ENCODE results near the gene CC2D2A. TPM values are rescaled to one million over a fixed set of nuclear protein-coding genes. Genes with fewer than 3 reads are reported as not detected.

The CC2D2A gene
- total RNA-seq, 3 donors from 2014 or later = 6.3 to 39.1 (median 7.6) TPM

GRCh38 chr4:15502384-15502783 is 32.7 kb downstream of the CC2D2A start:
- no peak overlapping the region for H3K4me3 ChIP-seq
- DNase-seq (no peak), ATAC-seq (no peak)
- intact Hi-C loops (cut with DNase I, micrococcal nuclease) = no loop called here
- H3K9me3 ChIP-seq = no peaks in the 10 kb centered on the region
- no peaks in the 10 kb centered on the region for H3K4me1 ChIP-seq (ENCODE audit: low read depth)
- TF ChIP-seq CTCF (IDR thresholded peaks at IDR 0.05) = no peak
- no peaks in the 10 kb centered on the region for H3K36me3 ChIP-seq (ENCODE audit: low read depth)

GRCh38 chr4:15504041-15504440 is 34.4 kb downstream of the CC2D2A start:
- H3K36me3 ChIP-seq (ENCODE audit: low read depth) = no peaks in the 10 kb centered on the region
- no peak for ATAC-seq
- intact Hi-C loops (cut with DNase I, micrococcal nuclease) = no loop called here
- no peak for TF ChIP-seq CTCF (IDR thresholded peaks at IDR 0.05)
- DNase-seq = no peak
- no peaks in the 10 kb centered on the region for H3K4me1 ChIP-seq (ENCODE audit: low read depth)
- H3K4me3 ChIP-seq = no peak overlapping the region
- H3K9me3 ChIP-seq = no peaks in the 10 kb centered on the region

GRCh38 chr4:15506464-15506863 is 36.8 kb downstream of the CC2D2A start:
- Histone ChIP-seq H3K36me3 (ENCODE audit: low read depth) (no peaks in the 10 kb centered on the region), H3K9me3 (no peaks in the 10 kb centered on the region), H3K4me1 (ENCODE audit: low read depth) (no peaks in the 10 kb centered on the region), H3K4me3 (no peak overlapping the region)
- intact Hi-C loops (cut with DNase I, micrococcal nuclease) = no loop called here
- no peak for DNase-seq
- no peak for ATAC-seq
- TF ChIP-seq CTCF (IDR thresholded peaks at IDR 0.05) = no peak

GRCh38 chr4:15507679-15508078 is 38.0 kb downstream of the CC2D2A start:
- H3K36me3 ChIP-seq (ENCODE audit: low read depth) = no peaks in the 10 kb centered on the region
- H3K4me3 ChIP-seq = no peak overlapping the region
- DNase-seq = no peak
- no peaks in the 10 kb centered on the region for H3K9me3 ChIP-seq
- ATAC-seq = no peak
- intact Hi-C loops (cut with DNase I, micrococcal nuclease) = no loop called here
- no peaks in the 10 kb centered on the region for H3K4me1 ChIP-seq (ENCODE audit: low read depth)
- TF ChIP-seq CTCF (IDR thresholded peaks at IDR 0.05) = no peak

GRCh38 chr4:15510961-15511360 is 41.3 kb downstream of the CC2D2A start:
- no peak for TF ChIP-seq CTCF (IDR thresholded peaks at IDR 0.05)
- intact Hi-C loops (cut with DNase I, micrococcal nuclease) = no loop called here
- no peaks in the 10 kb centered on the region for H3K4me1 ChIP-seq (ENCODE audit: low read depth)

GRCh38 chr4:15513545-15513944 is 43.9 kb downstream of the CC2D2A start:
- H3K36me3 ChIP-seq (ENCODE audit: low read depth) = no peaks in the 10 kb centered on the region
- ATAC-seq (no peak), DNase-seq (no peak)
- intact Hi-C loops (cut with DNase I, micrococcal nuclease) = no loop called here
- H3K4me3 ChIP-seq = no peak overlapping the region
- H3K9me3 ChIP-seq = no peaks in the 10 kb centered on the region
- no peak for TF ChIP-seq CTCF (IDR thresholded peaks at IDR 0.05)
- H3K4me1 ChIP-seq (ENCODE audit: low read depth) = no peaks in the 10 kb centered on the region

More at GRCh38 chr4:15510961-15511360, 41.3 kb downstream of the CC2D2A start:
- H3K36me3 ChIP-seq (ENCODE audit: low read depth) = no peaks in the 10 kb centered on the region
- no peaks in the 10 kb centered on the region for H3K9me3 ChIP-seq
- no peak for ATAC-seq
- no peak for DNase-seq
- no peak overlapping the region for H3K4me3 ChIP-seq
